UCSD-AML1 (cell line): Measurements from ENCODE around the gene RASIP1.
"Not testable (repeated sequence)": the region's sequence is repeated elsewhere in the genome, so short reads cannot be mapped to it uniquely, and the experiment has no call there.

Experiments
- DNase-seq: peaks from one replicate; lab custom pipeline; 2025; ENCODE audit not compliant: unreplicated experiment; lab: John Stamatoyannopoulos, UW

The RASIP1 gene

DNA sequence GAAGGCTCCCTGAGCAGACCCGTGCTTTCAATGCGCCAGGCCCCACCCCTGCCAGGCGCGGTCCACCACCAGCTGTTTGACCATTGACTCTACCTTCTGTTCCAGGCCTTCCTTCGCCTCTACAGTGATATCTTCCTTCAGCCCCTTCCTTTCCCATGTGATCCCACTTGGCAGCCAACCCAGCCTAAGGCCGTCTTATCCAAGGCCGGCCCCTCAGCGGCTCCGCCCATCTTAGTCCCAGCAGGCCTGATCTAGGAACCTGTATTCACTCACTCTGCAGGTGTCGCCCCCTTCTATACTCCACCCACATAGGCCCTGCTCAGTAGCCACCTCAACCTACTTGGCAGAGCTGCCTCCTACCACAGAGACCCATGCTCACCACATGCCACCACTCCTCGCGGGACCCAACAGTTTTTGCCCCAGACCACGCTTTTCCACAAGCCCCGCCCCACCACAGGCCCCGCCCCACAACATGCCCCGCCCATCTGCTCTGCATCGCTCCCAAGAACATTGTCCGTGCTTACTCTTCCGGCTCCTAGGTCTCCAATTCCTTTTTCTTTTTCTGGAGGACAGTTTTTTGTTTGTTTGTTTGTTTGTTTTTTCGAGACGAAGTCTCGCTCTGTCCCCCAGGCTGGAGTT, 2.9 kb downstream of the RASIP1 start:
- no peak for DNase-seq

DNA sequence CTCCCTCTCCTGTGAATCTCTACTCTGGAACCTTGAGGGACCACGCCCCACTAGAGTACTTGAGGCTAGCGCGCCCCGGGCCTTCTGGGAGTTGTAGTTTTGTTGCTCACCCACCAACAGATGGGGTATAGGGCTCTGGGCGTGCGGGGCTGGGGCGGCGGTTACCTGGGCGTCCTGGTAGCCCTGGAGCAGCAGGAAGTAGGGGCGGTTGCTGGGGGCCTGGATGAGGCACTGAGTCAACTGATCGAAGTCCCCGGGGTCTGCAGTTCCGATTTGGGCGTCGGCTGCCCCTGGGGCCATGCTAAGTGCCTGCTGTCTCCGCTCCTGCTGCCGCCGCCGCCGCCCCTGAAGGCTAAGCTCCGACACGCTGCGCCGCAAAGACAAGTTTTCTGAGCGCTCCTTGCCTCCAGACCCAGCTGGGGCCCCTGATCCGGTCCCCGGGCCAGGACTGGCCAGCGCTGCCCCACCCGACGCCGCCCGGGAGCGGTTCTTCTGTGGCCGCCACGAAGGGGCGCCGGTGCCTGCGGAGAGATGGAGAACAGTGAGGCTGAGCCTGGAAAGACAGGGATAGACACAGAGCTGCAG, 5.3 kb downstream of the RASIP1 start:
- DNase-seq: no peak

- DNase-seq: no peak
Measured at GRCh38 chr19:48734625-48735024, 5.8 kb downstream of the RASIP1 start.

DNA sequence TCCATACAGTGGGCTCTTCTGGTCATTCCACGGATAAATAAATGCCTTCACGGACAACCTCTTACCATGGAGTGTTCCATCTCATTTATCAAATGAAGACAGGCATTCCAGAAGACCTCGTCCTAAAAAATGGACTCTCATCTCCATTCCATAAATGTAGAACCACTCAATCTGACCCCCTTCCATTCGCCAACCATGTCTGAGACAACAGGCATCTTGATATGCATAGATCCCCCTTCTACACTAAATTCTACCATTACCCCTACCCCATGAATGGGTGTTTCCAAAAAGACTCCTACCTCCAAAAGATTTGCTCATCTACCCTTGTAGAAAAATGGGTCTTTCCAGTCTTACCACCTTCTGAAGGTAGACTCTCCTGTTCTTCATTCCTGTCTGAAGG, 9.0 kb downstream of the RASIP1 start:
- DNase-seq: no peak

- no peak for DNase-seq
Measured at GRCh38 chr19:48728911-48729664, 11.3 kb downstream of the RASIP1 start.

DNA sequence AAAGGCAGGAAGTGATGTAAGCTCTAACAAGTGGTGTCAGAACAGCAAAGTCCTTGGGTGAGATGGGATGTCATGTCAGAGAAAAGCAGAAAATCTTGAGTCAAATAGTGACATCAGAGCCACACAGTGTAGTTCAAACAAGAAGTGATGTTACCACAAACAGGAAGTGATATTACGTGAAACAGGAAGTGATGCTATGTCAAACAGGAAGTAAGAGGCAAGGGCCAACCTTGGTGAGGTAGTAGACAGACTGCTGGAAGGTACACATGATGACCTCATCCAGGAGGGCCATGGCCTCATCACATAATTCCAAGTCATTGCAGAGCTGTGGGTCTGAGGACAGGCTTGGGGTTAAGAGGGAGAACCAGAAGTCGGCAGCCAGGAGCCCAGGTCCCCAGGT, 13.9 kb downstream of the RASIP1 start:
- DNase-seq: no peak

DNA sequence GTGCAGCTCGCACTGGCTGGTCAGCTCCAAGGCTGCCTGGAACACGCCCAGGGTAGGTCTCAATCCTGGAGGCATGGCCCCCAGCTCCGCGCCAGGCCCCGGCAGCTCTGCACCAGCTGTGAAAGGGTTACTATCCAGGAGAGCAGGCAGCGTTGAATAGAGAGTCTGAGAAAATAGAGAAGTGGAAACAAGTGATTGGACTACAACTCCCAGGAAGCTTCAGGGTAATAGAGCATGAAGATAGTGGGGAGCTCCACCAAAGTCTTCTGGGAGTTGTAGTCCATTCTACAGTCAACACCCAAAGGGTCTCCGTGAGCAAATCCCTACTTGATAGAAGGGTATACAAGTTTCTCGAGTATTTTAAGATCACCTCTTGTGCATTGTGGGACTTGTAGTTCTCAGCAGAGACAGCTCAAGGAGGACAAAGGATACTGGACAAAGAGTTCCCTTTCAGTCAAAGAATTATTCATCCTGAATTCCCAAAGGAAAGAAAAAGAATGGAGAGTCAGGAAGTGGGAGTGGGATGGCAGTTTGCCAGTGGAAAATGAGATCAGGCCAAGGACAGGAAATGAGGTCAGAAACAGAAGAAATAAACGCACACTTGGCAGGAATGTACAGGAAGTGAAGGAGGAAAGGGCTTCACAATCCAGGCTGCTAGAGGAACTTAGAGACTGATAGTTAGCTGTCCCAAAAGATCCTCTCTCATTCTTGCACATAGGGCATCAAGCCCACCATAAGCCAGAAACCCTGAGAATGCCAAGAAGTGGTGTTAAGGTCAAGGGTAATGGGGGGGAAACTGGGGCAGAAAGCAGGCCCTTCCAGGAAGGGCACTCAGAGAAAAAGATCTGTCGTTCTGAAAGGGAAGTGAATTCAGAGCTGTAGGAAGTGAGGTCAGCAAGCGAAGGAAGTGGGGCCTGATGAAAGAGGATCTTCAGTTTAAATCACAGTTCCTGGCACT, 15.3 kb downstream of the RASIP1 start:
- DNase-seq: peak; percentile 59

- no peak for DNase-seq
Measured at GRCh38 chr19:48722196-48722708, 18.2 kb downstream of the RASIP1 start.

DNA sequence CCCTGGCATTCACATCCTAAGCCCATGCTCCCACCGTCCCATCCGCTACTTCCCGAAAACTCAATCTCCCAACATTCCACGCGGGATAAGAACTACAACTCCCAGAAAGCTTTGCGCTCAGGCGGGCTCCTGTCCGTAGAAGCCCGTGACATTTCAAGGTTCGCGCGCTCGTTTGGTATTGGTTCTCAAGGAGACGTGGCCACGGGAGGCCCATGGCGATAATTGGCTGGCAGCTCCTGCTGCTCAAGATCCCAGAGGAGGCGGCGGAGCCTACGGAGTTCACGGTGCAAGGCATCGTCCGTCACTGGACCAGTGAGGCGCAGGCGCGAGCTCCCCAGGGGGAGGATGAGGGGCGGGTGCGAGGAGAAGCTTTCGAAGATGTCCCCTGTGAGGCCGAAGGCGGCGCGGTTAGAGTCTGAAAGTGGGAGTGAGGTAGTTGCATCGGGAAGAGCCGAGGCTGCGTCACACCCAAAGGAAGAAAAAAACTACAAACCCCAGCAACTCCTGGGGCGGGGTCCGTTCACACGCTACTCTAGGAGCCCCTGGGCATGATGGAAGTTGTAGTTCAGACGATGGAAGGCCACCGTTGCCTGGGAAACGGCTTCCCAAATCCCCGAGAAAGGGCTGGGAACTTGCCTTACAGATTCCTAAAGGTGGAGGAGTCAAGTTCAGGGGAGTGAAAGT, 19.7 kb downstream of the RASIP1 start:
- DNase-seq: no peak

GRCh38 chr19:48720251-48720612, 20.2 kb downstream of the RASIP1 start:
- no peak for DNase-seq

DNA sequence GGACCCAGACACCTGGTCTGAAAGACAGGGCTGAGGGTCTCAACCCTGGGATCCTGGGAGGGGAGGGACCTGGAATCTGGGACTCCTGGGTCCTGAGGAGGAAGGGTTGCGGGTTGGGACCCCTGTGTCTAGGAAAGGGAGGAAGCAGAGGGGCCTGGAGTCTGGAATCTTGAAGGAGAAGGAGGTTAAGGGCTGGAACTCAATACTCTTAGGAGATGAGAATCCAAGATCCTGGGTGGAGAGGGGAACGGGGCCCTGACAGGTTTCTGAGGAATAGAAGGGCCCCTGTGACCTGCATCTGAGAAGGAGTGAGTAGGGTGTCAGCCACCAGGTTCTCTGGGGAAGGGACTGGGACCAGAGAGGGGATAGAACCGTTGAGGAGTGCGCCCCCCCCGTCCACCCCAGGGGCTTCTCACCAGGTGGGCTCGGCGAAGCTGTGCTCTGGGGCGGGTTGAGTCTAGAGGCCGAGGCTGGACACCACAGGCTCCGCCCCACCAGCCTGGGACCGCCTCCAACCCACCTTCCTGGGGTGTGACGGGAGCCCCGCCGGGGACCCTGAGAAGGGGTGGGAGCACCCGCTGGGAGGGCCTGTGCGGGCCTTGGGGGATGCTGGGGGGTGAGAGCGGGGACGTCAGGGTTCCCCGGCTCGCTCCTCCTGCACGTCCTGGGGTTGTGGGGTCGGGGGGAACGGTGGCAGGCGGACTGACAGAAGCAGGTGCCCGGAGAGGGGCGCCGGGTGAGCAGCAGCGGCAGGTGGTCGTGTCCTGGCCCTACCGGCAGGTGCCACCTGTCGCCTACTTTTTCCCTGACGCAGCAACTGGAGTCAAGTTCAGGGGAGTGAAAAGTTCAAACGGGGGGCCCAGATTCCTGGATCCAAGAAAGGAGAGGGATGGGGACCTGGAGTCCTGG, 20.9 kb downstream of the RASIP1 start, which contains the start of gene MAMSTR:
Gene MAMSTR, minus strand, starts transcription at position 463 of the 909 bp plus-strand sequence. CDS start 694 bp downstream, outside the sequence.
- DNase-seq: no peak

GRCh38 chr19:48718711-48719231, 21.6 kb downstream of the RASIP1 start:
- no peak for DNase-seq

DNA sequence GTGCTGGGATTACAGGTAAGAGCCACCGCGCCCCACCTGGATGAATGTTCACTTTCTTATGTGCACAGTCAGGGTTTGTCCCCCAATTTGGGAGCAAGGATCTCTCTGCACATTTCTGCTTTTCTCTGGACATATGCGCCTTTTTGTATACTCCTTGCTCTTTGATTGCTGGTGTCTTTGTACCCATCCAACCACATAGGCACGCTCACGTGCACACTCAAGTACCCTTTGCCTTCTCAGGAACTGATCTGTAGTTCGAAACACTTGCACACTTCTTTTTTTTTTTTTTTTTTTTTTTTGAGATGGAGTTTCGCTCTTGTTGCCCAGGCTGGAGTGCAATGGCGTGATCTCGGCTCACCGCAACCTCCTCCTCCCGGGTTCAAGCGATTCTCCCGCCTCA, 22.3 kb downstream of the RASIP1 start:
- not testable (repeated sequence) for DNase-seq

DNA sequence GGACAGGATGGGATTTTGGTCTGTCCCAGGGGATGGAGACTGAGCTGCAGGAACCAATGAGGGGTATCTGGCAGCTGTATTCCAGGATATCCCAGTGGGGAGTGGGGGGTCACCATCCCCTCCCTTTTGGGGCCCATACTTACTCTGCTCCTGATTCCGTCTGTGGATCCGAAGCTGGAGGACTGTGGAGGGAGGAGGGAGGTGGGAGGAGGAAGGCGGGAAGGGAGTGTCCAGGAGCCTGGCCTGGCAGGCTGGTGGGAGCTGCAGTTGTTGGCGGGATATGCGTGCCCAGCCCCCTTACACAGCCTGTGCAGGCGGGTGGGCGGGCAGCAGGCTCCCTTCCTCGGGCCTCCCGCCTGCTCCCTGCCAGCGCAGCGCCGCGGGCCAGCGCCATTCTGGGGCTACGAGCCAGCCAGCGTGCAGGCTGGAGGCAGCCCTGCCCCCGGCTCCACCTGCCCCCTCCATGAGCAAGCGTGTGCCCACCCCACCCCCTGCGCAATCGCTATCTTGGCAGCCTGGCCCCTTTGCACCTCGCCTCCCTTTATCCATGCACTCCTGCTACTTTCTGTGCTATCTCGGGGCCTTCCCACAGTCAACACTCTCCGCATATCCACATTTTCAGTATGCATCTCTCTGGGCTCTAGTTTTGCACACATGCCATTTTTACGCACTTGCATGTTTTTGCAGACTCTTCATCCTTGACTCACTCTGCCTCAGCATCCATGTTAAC, 23.7 kb downstream of the RASIP1 start:
- no peak for DNase-seq

- no peak for DNase-seq
Measured at GRCh38 chr19:48715681-48716171, 24.7 kb downstream of the RASIP1 start.

GRCh38 chr19:48714759-48715675, 25.4 kb downstream of the RASIP1 start:
- DNase-seq: no peak
